ENCODE results near the gene SPAG7.
"Not testable (repeated sequence)": the region's sequence is repeated elsewhere in the genome, so short reads cannot be mapped to it uniquely, and the experiment has no call there.

Gene SPAG7

GRCh38 chr17:4941319-4941610, 26.4 kb downstream of the SPAG7 start:
- H3K27ac ChIP-seq: peak overlapping the region in 19 of 21 experiments; percentile 87 to 100 (median 97)
- H3K4me3 ChIP-seq: peak overlapping the region; percentile 42 to 89 (median 77)

GRCh38 chr17:4940555-4941318, 26.9 kb downstream of the SPAG7 start:
- H3K4me3 ChIP-seq: peak overlapping the region; percentile 42 to 89 (median 77)
- peak overlapping the region; percentile 50 to 100 (median 96) for H3K27ac ChIP-seq

- H3K4me3 ChIP-seq: peak within 1 kb of the TSS; percentile 42 to 89 (median 77)
- peak within 1 kb of the TSS; percentile 68 to 100 (median 96) for H3K27ac ChIP-seq
Observed at GRCh38 chr17:4939796-4940554, 27.6 kb downstream of the SPAG7 start, which contains the start of the genes RNF167 and SLC25A11. Gene RNF167 (plus strand): TSS chr17:4940268. CDS start chr17:4940910, 642 bp downstream. Gene SLC25A11 (minus strand): TSS chr17:4940046. CDS start chr17:4939910, 136 bp downstream.

- Histone ChIP-seq H3K27ac (peak overlapping the region; percentile 68 to 100 (median 96)), H3K4me3 (peak overlapping the region; percentile 42 to 89 (median 77))
Observed at GRCh38 chr17:4939546-4939795, 28.1 kb downstream of the SPAG7 start.

- H3K27ac ChIP-seq: peak overlapping the region; percentile 68 to 100 (median 96)
- peak overlapping the region; percentile 42 to 89 (median 77) for H3K4me3 ChIP-seq
Observed at GRCh38 chr17:4938688-4939545, 28.7 kb downstream of the SPAG7 start.

GRCh38 chr17:4938069-4938491, 29.5 kb downstream of the SPAG7 start:
- H3K4me3 ChIP-seq: peak overlapping the region in 1 of 7 experiments; percentile 77
- peak overlapping the region in 8 of 21 experiments; percentile 87 to 100 (median 94) for H3K27ac ChIP-seq

GRCh38 chr17:4937553-4937952, 30.1 kb downstream of the SPAG7 start:
- Histone ChIP-seq H3K27ac (peak overlapping the region in 1 of 21 experiments; percentile 95), H3K4me3 (no peak overlapping the region)

- H3K27ac ChIP-seq: peak overlapping the region in 6 of 21 experiments; percentile 24 to 58 (median 43)
- H3K4me3 ChIP-seq: no peak overlapping the region
Observed at GRCh38 chr17:4936436-4936835, 31.2 kb downstream of the SPAG7 start.

GRCh38 chr17:4935650-4936049, 32.0 kb downstream of the SPAG7 start:
- H3K27ac ChIP-seq: peak overlapping the region in 10 of 21 experiments; percentile 1 to 52 (median 30)
- no peak overlapping the region for H3K4me3 ChIP-seq

- H3K4me3 ChIP-seq: no peak overlapping the region
- peak overlapping the region in 3 of 21 experiments; percentile 2 to 34 (median 8) for H3K27ac ChIP-seq
Observed at GRCh38 chr17:4934173-4934979, 33.2 kb downstream of the SPAG7 start.

GRCh38 chr17:4933646-4934045, 34.0 kb downstream of the SPAG7 start:
- Histone ChIP-seq H3K27ac (peak overlapping the region in 3 of 21 experiments; percentile 2 to 34 (median 8)), H3K4me3 (no peak overlapping the region)

GRCh38 chr17:4932756-4933155, 34.9 kb downstream of the SPAG7 start:
- Histone ChIP-seq H3K4me3 (no peak overlapping the region), H3K27ac (no peak overlapping the region)

- H3K27ac ChIP-seq: no peak within 1 kb of the TSS
- no peak within 1 kb of the TSS for H3K4me3 ChIP-seq
Observed at GRCh38 chr17:4931963-4932362, 35.7 kb downstream of the SPAG7 start, which contains the start of gene GP1BA. Gene GP1BA (plus strand): TSS chr17:4932277. CDS start chr17:4932605, 328 bp downstream.

GRCh38 chr17:4928881-4929280, 38.7 kb downstream of the SPAG7 start:
- Histone ChIP-seq H3K4me3 (no peak overlapping the region), H3K27ac (no peak overlapping the region)

- H3K4me3 ChIP-seq, H3K27ac ChIP-seq: not testable (repeated sequence)
Observed at GRCh38 chr17:4926577-4927335, 40.9 kb downstream of the SPAG7 start.

- Histone ChIP-seq H3K4me3 (no peak overlapping the region), H3K27ac (peak overlapping the region in 1 of 21 experiments; percentile 73)
Observed at GRCh38 chr17:4921320-4921719, 46.3 kb downstream of the SPAG7 start.

GRCh38 chr17:4920351-4921048, 47.1 kb downstream of the SPAG7 start:
- H3K4me3 ChIP-seq: no peak overlapping the region
- peak overlapping the region in 8 of 21 experiments; percentile 25 to 75 (median 60) for H3K27ac ChIP-seq
